HG03025 (cell line): Measurements from ENCODE around the gene RSAD1.

Source experiments
- ATAC-seq: cut with Tn5 transposase; IDR thresholded peaks from one replicate; pipeline ENCODE4 v1.9.1; 2021; ENCODE audit warnings: mild to moderate bottlenecking, moderate library complexity; ENCODE audit not compliant: unreplicated experiment, low FRiP score

The RSAD1 gene

DNA sequence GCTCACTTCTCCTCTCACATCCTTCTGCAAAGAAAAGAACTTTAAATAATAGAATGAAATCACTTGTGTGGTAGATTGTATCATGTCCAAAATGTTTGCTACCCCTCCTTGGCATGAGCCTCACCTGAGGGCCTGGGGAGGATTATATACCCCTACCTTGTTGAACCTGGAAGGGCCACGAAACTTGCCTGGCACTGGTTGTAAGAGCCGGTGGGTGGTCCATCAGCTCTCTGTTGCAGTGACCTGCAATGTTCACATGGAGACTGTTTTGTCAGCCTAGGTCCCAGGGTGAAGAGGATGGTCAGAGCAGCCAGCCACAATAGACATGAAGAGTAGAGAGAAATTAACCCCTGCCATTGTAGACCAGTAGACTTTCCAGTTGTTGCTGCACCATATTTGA is 10.2 kb downstream of the RSAD1 start:
- no peak for ATAC-seq

DNA sequence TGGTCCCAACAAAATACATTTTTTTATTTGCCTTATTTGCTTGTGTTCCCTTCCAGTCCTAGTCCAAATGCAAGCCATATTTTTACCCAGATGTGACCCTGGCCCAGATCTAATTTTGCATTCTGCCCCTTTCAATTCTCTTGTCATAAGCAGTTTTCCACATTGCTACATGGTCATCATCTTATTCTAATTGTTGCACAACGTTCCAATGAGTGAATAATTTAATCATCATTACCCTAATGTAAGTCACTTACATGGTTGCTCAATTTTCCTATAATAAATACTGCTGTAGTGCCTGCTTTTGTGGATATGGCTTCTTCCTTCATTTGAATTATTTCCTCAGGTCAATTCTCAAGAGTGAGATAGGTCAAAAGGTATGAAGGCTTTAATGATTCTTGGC is 12.8 kb downstream of the RSAD1 start:
- no peak for ATAC-seq

DNA sequence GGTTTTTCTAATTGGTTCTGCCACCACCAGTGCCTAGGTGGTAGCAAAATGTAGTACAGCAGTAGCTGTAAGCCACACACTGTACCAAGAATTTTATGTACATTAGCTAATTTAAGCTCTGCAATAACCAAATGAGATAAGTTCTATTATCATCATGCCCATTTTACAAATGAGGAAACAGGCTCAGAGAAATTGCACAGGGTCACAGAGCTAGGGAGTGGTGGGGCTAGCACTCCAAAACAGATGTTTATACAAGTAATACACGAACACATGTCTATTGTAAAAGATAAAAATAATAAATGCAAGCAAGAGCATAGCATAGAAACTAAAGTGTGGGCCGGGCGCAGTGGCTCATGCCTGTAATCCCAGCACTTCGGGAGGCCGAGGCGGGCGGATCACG is 13.6 kb downstream of the RSAD1 start:
- ATAC-seq: no peak

DNA sequence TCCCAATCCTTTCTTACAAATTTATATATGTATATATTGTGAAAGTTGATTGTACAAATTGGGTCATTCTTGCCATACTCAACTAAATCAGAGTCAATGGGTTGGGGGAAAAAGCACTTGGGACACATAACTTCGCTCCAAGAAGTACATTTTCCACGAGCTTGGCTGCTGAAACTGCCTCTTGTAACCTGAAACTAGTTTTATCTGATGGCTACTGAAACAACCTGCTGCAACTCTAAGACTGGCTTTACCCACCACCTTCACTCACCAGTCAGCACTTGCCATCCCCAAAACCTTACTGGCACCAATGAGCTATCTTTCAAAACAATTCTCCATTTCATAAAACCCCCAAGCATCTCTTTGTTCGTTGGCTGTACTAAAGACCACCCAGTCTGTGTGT is 15.1 kb downstream of the RSAD1 start:
- no peak for ATAC-seq

DNA sequence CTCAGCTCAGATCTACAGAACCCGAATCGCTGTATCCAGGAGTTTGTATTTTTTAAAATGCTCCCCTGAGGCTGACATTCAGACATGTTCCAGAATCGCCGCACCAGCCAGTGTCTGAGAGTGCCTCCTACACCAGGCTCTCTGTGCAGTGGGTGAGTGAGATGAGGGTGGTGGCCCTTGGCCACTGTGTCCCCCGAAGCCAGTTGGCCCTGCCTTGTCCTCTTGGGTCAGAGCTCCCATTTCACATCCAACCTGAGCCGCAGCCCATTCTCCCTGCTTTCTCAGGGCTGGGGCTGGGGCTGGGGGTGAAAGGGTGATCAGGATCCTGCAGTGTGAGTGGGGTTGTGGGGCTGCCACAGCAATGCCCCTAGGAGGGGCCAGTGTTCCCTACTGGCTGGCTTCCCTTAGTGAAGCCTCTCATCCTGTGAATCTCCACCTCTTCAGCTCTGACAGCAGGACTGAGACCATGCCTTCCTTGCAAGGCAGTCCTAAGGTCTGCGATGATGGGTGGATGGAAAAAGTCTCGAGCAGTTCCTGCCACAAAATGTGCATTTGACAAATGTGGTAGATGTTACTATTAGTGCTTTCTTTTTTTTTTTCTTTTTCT is 16.7 kb downstream of the RSAD1 start:
- no peak for ATAC-seq

DNA sequence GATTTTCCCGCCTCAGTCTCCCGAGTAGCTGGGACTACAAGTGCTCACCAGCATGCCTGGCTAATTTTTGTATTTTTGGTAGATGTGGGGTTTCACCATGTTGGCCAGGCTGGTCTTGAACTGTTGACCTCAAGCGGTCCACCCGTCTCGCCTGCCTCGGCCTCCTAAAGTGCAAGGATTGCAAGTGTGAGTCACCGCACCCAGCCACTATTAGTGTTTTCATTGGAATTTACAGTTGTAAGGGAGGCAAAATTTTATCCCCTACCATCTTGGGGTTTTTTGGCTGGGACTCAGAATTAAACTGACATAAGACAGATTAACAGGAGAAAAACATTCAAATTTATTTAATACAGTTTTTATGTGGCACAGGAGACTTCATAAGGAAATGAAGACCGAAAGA is 17.3 kb downstream of the RSAD1 start:
- no peak for ATAC-seq

DNA sequence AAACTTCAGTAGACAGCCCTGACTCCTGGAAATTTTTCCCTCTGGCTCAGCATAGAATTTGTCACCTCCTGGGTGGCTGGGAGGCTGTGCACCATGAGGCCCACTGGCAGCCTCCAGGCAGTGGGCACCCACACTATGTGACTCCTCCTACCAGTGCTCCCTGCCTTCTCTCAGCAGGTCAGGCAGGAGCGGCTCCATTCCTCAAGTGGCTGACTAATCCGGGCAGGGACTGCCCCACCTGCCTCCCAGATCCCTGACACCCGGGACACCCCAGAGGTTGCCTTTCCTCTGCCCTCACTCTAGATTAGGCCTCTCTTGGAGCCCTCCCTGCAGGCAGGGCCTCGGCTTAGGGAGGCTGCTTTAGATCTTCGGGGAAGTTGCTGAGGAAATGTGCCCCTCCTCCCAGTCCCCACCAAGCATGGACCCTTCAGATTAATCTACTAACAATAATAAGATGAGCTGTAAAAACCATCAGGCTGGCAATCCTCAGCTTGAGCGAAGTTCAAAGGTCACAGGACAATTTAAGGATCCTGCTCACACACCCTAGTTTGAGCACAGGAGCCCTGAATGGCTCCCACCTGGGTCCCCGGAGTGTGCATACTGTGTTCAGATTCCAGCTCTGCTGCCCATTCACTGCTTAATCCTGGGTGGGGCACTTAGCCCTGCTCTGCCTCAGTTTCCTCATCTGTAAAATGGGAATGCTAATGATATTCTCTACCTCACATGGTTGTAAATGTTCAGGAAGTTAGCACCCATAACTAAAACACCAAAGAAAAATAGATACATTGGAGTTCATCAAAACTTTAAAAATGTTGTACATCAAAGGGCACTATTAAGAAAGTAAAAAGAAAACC is 19.6 kb downstream of the RSAD1 start:
- ATAC-seq: no peak

DNA sequence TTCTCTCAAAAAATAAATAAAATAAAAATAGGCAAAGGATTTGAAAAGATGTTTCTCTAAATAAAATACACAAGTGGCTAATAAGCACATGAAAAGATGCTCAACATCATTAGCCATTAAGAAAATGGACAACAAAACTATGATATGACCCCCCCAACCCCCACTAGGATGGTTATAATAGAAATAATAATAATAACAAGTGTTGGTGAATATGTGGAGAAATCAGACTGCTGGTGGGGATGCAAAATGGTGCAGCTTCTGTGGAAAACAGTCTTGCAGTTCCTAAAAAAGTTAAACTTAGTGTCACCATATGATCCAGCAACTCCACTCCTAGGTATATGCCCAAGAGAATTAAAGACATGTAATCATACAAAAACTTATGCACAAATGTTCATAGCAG is 20.6 kb downstream of the RSAD1 start:
- no peak for ATAC-seq

DNA sequence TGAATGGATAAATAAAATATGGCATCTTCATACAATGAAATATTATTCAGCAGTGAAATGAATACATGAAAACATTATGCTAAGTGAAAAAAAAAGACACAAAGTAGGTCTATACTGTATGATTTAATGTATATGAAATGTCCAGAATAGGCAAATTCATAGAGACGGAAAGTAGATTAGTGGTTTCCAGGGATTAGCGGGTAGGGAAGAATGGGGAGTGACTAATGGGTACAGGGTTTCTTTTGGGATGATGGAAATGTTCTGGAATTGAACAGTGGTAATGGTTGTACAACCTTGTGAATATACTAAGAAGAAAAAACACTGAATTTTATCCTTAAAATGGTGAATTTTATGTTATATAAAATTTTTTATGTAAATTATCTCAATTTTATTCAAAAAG is 21.1 kb downstream of the RSAD1 start:
- ATAC-seq: no peak

DNA sequence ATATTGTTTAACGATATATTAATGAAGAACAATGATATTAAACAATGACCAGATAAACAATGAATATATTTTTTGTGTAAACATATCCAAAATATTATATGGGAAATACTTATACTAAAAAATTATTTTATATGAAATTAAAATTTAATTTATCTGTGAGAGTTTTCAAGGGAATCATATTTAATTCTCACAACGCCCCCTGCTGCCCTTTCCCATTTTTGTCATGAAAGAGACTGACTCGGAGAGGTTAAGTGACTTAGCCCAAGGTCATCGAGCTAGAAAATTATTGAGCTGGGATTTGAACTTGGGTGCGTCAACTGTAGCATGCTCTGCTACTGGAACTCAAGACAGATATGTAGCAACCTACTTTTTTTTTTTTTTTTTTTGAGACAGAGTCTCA is 22.4 kb downstream of the RSAD1 start:
- ATAC-seq: no peak

DNA sequence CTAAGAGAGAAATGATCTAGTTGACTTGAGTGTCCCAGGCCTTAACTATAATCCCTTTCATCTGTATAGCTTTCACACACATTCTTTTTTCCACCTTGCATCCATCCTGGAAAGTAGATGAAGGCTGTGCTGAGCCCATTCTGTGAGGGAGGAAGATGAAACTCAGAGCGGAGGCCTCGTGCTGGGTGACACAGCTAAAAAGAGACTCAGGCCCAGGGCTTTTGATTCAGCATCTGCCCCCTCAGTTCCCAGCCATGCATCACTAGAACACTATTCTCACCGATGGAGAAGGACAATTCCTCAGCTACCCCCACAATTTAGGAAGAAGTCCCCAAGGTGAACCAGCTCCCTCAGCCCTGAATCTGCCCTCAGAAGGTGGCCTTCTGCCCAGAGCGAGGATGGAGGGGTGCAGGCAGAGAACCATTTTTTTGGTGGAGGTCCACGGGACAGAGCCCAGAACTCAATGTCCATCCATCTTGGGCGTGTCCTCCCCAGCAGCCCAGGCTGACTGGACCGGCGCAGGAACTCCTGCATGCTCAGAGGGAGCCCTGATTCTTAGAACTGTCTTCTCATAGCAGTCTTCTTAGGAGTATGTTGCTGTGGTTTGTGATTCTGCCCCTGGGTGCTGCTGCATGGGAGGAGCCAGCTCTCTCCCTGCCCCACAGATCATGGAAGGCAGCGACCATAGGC is 23.8 kb downstream of the RSAD1 start:
- ATAC-seq: no peak

DNA sequence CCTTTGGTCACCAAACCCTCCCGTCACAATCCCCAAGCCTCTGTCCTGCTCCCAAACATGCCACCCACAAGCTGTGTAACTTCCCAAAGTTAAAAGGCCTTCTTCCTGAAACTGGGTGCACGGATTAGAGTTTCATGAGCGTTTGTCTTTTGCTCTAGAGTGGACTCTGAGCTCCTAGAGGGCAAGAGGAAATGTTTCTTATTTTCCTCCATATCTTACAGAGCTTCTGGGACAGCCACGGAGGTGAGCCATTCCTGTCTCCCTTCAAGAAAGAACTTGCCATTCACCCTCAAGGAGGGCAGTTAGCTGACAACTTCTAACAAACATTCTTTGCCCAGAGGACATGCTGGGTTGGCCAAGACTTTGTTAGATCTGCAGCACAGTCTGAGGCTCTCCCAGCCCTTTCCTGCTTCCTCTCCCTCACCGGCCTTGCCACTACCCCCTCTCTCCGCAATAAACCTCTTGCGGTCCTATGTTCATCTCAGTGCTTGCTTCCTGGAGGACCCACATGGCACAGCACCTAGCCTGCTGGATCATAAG is 27.0 kb downstream of the RSAD1 start:
- ATAC-seq: no peak

DNA sequence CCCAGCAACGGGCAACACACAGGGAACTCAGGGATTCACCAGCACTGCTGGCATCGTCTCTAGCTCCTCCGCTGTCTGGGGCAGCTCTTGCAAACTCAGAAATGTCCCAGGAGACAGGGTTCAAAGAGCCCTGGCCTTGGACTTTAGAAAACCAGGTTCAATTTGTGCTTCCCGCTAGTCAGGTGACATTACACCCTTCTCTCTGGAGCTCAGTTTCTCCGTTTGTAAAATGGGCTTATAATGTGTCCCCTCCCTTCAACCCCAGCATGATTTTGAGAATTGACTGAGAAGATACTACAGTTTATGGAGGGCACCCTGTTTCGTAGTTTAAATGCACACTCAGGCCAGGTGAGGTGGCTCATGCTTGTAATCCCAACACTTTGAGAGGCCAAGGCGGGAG is 27.6 kb downstream of the RSAD1 start:
- no peak for ATAC-seq

DNA sequence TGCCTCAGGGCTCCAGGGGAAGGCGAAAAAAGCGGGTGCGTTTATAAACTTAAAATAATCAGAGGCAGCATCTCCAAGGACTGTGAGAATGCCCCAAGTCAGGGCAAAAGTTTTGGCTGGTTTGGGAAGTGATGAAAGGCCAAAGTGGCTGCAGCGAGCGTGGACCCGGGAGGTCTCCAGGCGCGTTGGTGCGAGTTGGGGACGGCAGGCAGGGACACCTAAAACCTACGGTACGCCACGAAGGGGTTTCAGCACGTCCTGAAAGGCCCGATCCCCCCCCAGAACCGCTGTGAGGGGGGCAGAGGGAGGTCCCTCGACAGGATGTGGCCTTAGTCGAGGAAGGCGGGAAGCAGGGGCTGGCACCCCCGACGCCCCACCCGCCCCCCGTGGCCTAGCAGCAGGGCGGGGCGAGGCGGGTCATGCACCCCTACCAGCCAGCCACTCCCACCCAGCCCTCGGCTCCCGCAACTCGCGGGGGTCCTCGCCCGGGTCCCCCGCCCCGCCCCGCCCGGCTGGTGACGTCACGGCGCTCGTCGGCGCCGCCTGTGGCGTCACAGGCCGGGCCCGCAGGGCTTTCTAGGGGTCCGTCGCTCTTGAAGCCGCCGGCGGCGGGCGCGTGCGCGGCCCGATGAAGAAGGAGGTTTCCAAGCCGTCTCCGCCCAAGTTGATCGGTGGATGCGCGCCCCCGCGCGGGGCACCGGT is 29.4 kb downstream of the RSAD1 start, which contains the start of gene MYCBPAP:
Gene MYCBPAP, plus strand, starts transcription at position 569 of the 702 bp plus-strand sequence. CDS start 236 bp downstream, outside the sequence.
- no peak for ATAC-seq

DNA sequence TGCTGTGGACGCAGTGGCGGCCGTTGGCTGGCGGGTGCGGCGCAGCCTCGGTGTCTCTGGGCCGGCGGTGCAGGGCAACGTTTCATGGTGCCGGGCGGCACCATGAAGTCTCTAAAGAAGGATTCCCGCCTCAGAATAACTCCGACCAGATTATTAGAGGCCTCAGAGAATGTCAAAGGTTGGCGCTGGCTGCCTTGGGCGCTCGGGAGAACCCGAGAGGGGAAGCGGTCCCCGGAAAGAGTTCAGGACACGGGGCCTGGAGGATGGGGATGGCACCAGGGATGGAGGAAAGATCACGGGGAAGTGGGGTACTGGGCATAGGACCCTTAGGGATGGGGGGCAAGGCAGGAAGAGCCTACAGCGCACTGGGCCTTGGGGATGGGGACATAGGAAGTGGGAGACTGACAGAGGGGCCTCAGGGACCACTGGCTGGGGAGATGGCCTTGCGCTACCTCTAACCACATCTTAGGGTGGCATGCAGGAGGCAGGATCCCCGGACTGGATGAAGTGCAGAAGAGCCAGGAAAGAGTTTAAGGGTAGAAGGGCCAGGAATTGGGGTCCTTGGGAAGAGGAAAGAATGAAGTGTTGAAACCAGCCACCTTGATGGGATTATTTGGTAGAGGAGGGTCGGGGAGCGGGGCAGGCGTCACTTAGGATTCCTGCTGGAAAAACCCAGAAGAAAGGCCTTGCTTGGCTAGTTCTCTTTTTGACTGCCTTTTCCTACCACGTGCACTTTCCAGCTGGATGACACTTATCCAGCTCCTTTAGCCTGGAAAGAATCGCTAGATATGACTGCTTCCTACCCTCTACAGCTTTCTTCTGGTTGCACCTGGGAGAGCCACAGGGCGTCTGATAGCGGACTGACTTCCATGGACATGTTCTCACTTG is 30.2 kb downstream of the RSAD1 start:
- ATAC-seq: no peak

DNA sequence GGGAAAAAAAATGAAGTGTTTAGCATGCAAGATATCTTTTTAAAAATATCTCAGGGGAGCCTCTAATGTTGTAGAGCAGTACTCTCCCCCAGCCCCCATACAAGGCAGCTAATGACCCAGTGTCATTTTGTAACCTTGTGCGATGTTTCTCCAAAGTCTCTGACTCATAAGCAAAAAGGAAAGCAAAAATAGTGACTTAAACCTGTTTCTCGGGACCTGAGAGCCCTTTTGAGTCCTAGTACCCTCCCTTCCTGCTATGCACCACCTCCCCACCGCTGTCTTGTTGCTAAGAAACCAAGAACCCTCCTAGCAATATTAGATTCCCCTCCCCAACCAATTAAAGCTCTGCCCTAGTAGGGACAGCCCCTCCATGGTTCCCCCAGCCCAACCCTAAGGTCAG is 32.4 kb downstream of the RSAD1 start:
- ATAC-seq: no peak

DNA sequence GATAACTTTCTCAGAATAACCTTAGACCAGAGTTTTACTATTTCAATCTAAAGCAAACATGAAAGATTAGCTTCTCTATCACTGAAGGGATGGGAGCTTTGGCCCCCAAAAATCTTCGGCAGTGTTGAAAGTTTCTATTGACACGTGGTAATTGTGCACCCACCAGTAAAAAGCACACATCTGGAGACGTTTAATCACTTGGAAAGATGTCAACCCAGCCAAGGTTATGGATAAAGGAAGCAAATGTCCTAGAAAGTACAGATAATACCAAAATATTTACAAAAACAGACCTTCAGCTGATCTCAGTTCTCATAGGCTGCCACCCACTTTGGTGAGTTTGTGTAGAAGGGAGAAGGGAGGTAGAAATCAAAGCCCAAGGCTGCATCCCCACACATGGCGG is 34.8 kb downstream of the RSAD1 start:
- no peak for ATAC-seq

DNA sequence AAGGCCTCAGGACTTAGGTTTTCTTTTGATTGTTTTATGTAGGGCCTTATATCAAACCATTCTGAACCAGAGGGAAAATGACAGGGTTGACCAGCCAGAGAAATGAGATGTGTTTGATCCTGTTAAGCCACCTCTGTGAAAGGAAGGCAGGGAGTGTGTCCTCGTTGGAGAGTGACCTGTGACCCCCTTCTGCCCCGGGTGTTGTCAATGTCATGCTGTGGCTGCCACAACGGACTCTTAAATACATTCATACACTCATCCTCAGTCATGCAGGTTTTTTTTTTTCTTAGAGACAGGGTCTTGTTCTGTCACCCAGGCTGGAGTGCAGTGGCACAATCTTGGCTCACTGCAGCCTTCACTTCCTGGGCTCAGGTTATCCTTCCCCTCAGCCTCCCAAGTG is 35.7 kb downstream of the RSAD1 start:
- ATAC-seq: no peak

DNA sequence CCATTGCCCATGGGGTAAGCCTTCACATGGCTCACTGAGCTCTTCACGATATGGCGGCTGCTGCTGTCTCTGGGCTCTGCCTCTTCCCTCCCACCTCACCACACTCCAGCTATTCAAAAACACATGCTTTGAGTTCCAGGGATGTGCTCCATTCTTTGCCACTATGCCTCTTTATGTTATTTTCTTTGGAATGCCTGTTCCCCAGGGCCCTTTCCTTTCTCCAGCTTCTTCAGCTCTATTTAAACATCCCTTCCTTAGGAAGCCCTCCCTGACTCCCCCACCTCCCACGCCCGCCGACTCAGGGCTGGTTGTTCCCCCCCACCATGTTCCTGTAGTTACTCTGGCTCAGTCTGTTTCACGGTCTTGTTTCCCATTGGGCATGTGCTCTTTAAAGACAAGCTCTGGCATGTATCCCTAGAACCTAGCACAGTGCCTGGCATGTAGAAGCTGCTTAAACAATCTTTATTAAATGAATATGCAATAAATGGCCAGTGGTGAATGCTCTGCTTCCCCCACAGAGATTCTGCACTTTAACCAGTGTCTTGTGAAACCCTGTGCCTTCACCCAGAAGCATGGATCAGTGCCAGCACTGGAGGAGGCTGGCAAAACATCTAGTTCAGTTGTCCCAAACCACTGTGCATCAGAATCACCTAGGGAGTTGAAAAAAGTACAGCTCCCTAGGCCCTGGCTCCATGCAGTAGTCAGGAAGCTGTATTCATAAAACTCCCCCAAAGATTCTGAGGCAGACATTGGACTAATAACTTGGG is 36.5 kb downstream of the RSAD1 start:
- no peak for ATAC-seq
